Liver (tissue), 2 donors: Measurements from ENCODE around the gene FMN1.

Experiments used
- TF ChIP-seq, protein P1 (sequence below): fragments of 150-350 bp; IDR thresholded peaks from 2 replicates; pipeline ENCODE4 v1.5.1; 2017; ENCODE audit warnings: improper control_type of control experiment, low read depth, low read length; ENCODE audit not compliant: missing input control
- TF ChIP-seq, protein P2 (sequence below): IDR thresholded peaks from 2 replicates; pipeline ENCODE4 v1.6.1; 2016; ENCODE audit warnings: antibody characterized with exemption, mild to moderate bottlenecking
- donor health status: healthy.

DNA sequence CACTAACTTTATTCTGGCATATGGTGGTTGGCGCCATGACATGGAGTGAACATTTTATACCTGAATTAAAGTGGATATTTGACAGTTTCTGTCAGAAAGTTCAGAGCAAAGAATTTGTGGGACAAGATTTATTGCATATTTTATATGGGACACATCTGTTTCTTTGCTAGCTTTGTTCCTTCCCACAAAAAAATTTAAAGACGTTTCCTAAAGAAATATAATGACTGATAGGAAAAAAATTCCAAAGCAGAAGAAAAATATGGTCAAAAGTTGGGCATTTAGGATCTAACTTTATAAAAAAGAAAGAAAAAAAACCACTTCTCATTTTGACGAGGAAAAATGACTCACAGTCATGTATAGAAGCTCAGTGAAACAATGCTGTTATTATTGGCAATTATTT is 375.1 kb downstream of the FMN1 start:
- TF ChIP-seq, protein P1, sequence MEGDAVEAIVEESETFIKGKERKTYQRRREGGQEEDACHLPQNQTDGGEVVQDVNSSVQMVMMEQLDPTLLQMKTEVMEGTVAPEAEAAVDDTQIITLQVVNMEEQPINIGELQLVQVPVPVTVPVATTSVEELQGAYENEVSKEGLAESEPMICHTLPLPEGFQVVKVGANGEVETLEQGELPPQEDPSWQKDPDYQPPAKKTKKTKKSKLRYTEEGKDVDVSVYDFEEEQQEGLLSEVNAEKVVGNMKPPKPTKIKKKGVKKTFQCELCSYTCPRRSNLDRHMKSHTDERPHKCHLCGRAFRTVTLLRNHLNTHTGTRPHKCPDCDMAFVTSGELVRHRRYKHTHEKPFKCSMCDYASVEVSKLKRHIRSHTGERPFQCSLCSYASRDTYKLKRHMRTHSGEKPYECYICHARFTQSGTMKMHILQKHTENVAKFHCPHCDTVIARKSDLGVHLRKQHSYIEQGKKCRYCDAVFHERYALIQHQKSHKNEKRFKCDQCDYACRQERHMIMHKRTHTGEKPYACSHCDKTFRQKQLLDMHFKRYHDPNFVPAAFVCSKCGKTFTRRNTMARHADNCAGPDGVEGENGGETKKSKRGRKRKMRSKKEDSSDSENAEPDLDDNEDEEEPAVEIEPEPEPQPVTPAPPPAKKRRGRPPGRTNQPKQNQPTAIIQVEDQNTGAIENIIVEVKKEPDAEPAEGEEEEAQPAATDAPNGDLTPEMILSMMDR: no peak
- TF ChIP-seq, protein P2, sequence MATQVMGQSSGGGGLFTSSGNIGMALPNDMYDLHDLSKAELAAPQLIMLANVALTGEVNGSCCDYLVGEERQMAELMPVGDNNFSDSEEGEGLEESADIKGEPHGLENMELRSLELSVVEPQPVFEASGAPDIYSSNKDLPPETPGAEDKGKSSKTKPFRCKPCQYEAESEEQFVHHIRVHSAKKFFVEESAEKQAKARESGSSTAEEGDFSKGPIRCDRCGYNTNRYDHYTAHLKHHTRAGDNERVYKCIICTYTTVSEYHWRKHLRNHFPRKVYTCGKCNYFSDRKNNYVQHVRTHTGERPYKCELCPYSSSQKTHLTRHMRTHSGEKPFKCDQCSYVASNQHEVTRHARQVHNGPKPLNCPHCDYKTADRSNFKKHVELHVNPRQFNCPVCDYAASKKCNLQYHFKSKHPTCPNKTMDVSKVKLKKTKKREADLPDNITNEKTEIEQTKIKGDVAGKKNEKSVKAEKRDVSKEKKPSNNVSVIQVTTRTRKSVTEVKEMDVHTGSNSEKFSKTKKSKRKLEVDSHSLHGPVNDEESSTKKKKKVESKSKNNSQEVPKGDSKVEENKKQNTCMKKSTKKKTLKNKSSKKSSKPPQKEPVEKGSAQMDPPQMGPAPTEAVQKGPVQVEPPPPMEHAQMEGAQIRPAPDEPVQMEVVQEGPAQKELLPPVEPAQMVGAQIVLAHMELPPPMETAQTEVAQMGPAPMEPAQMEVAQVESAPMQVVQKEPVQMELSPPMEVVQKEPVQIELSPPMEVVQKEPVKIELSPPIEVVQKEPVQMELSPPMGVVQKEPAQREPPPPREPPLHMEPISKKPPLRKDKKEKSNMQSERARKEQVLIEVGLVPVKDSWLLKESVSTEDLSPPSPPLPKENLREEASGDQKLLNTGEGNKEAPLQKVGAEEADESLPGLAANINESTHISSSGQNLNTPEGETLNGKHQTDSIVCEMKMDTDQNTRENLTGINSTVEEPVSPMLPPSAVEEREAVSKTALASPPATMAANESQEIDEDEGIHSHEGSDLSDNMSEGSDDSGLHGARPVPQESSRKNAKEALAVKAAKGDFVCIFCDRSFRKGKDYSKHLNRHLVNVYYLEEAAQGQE: no peak
